ENCODE measurements around the gene AP4E1. TPM values are rescaled to one million over a fixed set of nuclear protein-coding genes. Genes with fewer than 3 reads are reported as not detected.

AP4E1 gene
- total and polyA plus RNA-seq, 2 of the 8 experiments (the other 6 are each of a cell fraction or from before 2014, with no cell fraction given): 1.4 to 10.9 TPM

DNA sequence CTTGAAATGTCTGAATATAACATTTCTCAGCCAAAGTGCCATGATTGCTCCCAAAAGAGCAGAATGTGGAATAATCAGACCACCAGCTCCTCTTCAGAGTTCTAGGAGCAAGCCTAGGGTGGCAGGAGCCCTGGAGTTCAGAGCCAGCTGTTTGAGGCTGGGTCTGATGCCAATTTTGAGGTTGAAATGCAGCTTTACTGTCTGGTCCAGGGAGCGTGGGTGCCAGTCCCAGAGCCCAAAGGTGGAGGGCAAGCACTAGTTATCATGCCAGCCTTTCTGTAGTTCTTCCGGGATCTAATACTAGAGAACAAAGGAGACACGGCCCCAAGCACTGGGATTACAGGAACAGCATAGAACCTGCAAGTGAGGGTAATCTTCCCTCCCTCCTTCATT is 117.0 kb downstream of the AP4E1 start:
- Histone ChIP-seq H3K18ac (ENCODE audit: extremely low read depth, low read length) (no peak overlapping the region), H4K91ac (replicated peaks; ENCODE audit: insufficient read length, low read length) (no peak overlapping the region), H4K5ac (ENCODE audit: insufficient read length, low read depth, low read length) (no peak overlapping the region), H3K4me1 (replicated peaks in 1 of 4; ENCODE audit: control insufficient read depth in 3 of 4, insufficient read depth in 4 of 4, low read length in 3 of 4) (no peaks in the 10 kb centered on the region), H2BK15ac (ENCODE audit: low read length) (no peak overlapping the region), H3K14ac (ENCODE audit: insufficient read length) (no peak overlapping the region), H3K56ac (replicated peaks; ENCODE audit: insufficient read length, low read depth, low read length) (no peak overlapping the region), H3K9ac (replicated peaks in 1 of 4; ENCODE audit: extremely low read depth in 1 of 4, low read depth in 3 of 4, low read length in 3 of 4) (no peak overlapping the region), H3K23ac (ENCODE audit: insufficient read length) (no peak overlapping the region), H2BK20ac (ENCODE audit: low read length) (no peak overlapping the region), H4K8ac (ENCODE audit: extremely low read depth, insufficient read depth, low read length) (no peak overlapping the region), H4K20me1 (replicated peaks in 1 of 2; ENCODE audit: control insufficient read depth in 1 of 2, insufficient read depth in 2 of 2, low read length in 2 of 2) (no peaks in the 10 kb centered on the region), H3K79me1 (ENCODE audit: low read depth, low read length) (no peaks in the 10 kb centered on the region), H2BK120ac (replicated peaks; ENCODE audit: low read depth, low read length) (no peak overlapping the region), H3K4me3 (ENCODE audit: extremely low read depth in 1 of 4, insufficient read depth in 2 of 4, low read depth in 3 of 4, low read length in 4 of 4) (no peak overlapping the region), H3K4me2 (ENCODE audit: insufficient read depth in 1 of 2, low read depth in 2 of 2, low read length in 2 of 2) (no peak overlapping the region), H2BK12ac (ENCODE audit: low read depth, low read length) (no peak overlapping the region), H3K23me2 (ENCODE audit: low read depth, low read length) (no peaks in the 10 kb centered on the region), H3K27me3 (replicated peaks in 1 of 4; ENCODE audit: control insufficient read depth in 3 of 4, extremely low read depth in 1 of 4, insufficient read depth in 3 of 4, low read length in 3 of 4) (no peaks in the 10 kb centered on the region), H2AFZ (ENCODE audit: low read length) (no peak overlapping the region), H3K27ac (ENCODE audit: low read depth, low read length) (no peak overlapping the region), H3K79me2 (ENCODE audit: control insufficient read depth in 1 of 2, insufficient read depth in 2 of 2, low read length in 2 of 2) (no peaks in the 10 kb centered on the region), H3K36me3 (ENCODE audit: control insufficient read depth in 2 of 4, insufficient read depth in 4 of 4, low read length in 3 of 4) (no peaks in the 10 kb centered on the region), H2BK5ac (ENCODE audit: low read depth, low read length) (no peak overlapping the region), H3K4ac (replicated peaks; ENCODE audit: insufficient read length, low read depth, low read length) (no peak overlapping the region), H2AK5ac (ENCODE audit: low read depth, low read length) (no peak overlapping the region), H3K9me3 (ENCODE audit: insufficient read depth in 2 of 2, low read depth in 1 of 2, low read length in 1 of 2) (peaks cover 0 to 1% of the 10 kb centered on the region in 2 experiments; a peak in 1 of 4 replicates)
- CTCF ChIA-PET (ENCODE audit: partially characterized antibody): no interaction called here
- no peak for DNase-seq (ENCODE audit: low read depth in 1 of 2, low spot score in 2 of 2)
- WGBS, 2 experiments (ENCODE audit: extremely low coverage in 1 of 2, insufficient coverage in 1 of 2, insufficient read length in 1 of 2, insufficient replicate concordance in 2 of 2, low coverage in 1 of 2, low lambda C conversion rate in 2 of 2, missing lambda C conversion rate in 1 of 2): 85% methylated on average over 3 of the region's 3 CpGs; no CpG with 5 or more reads in 1 of the 2 experiments
- POLR2A ChIA-PET (ENCODE audit: partially characterized antibody): interaction anchor here (0.6 kb wide), 1 partner anchor 11 kb away, joined by 3 read pairs; no protein-coding TSS in a partner anchor
- FAIRE-seq: no peak
- TF ChIP-seq JUN (IDR thresholded peaks at IDR 0.05; ENCODE audit: low read depth, low read length) (no peak), TEAD4 (IDR thresholded peaks at IDR 0.05; ENCODE audit: low read depth, low read length) (no peak), CBX8 (IDR thresholded peaks at IDR 0.05; ENCODE audit: borderline replicate concordance, low read depth, low read length) (no peak), PHF8 (conservative IDR thresholded peaks at IDR 0.05; ENCODE audit: low read depth, low read length) (no peak), SP1 (IDR thresholded peaks at IDR 0.05; ENCODE audit: low read depth, low read length) (no peak), CBX5 (IDR thresholded peaks at IDR 0.05; ENCODE audit: low read depth, low read length) (no peak), KDM5A (IDR thresholded peaks at IDR 0.05; ENCODE audit: low read length) (no peak), POLR2A (IDR thresholded peaks at IDR 0.05; ENCODE audit: control extremely low read depth in 1 of 2, low read depth in 2 of 2, low read length in 2 of 2) (no peak), KDM4A (IDR thresholded peaks at IDR 0.05; ENCODE audit: low read depth, low read length, severe bottlenecking) (no peak), MAX (IDR thresholded peaks at IDR 0.05) (no peak), BACH1 (IDR thresholded peaks at IDR 0.05; ENCODE audit: low read length) (no peak), USF2 (IDR thresholded peaks at IDR 0.05; ENCODE audit: low read length) (no peak), NRF1 (IDR thresholded peaks at IDR 0.05; ENCODE audit: low read depth, low read length) (no peak)
- TF ChIP-seq, protein P1, sequence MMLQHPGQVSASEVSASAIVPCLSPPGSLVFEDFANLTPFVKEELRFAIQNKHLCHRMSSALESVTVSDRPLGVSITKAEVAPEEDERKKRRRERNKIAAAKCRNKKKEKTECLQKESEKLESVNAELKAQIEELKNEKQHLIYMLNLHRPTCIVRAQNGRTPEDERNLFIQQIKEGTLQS (IDR thresholded peaks at IDR 0.05; ENCODE audit: insufficient read depth, low read depth, low read length): no peak
